GM18498 (cell line): ENCODE results near the gene PCDHB4.
"Not testable (repeated sequence)": the region's sequence is repeated elsewhere in the genome, so short reads cannot be mapped to it uniquely, and the experiment has no call there.

ENCODE experiments used
- ATAC-seq: cut with Tn5 transposase; IDR thresholded peaks from one replicate; pipeline ENCODE4 v1.9.1; 2021; ENCODE audit warnings: mild to moderate bottlenecking, moderate library complexity; ENCODE audit not compliant: unreplicated experiment

PCDHB4 gene

DNA sequence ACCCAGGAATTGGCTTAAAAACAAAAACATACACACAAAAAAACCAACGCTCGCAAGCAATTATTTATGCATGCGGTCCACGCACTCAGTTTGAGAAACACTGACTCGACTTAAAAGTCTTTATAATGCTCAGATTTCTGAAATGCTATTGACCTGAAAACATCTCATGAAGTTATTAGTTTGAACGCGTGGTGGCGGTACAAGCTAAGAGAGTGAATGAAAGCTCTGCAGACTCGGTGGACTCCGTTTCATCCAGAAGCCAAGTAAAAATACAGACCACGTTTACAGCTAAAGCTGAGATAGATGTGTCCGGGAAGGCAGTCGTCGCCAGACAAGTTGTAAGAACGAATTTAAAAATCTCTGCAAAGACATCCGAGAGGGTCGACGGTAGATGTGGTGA, 28.2 kb downstream of the PCDHB4 start, which contains the start of gene PCDHB6:
TSS of gene PCDHB6 (plus strand) at position 246 of the 400 bp plus-strand sequence. CDS start 201 bp downstream, outside the sequence.
- ATAC-seq = no peak

DNA sequence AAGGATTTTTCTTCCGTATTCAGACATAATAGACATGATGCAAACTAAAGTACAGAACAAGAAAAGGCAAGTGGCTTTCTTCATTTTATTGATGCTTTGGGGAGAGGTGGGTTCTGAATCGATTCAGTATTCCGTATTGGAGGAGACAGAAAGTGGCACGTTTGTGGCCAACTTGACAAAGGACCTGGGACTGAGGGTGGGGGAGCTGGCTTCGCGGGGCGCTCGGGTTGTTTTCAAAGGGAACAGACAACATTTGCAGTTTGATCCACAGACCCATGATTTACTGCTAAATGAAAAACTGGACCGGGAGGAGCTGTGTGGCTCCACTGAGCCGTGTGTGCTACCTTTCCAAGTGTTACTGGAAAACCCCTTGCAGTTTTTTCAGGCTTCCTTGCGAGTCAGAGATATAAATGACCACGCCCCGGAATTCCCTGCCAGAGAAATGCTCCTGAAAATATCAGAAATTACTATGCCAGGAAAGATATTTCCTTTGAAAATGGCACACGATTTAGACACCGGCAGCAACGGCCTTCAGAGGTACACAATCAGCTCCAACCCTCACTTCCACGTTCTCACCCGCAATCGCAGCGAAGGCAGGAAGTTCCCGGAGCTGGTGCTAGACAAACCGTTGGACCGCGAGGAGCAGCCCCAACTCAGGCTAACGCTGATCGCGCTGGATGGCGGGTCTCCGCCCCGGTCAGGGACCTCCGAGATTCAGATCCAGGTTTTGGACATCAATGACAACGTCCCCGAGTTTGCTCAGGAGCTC, 28.8 kb downstream of the PCDHB4 start:
- ATAC-seq = no peak

DNA sequence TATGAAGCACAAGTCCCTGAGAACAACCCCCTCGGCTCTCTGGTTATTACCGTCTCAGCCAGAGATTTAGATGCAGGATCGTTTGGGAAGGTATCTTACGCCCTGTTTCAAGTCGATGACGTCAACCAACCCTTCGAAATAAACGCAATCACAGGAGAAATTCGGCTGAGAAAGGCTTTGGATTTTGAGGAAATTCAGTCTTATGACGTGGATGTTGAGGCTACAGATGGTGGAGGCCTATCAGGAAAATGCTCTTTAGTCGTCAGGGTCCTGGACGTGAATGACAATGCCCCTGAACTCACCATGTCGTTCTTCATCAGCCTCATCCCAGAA, 29.3 kb downstream of the PCDHB4 start:
- ATAC-seq = no peak

DNA sequence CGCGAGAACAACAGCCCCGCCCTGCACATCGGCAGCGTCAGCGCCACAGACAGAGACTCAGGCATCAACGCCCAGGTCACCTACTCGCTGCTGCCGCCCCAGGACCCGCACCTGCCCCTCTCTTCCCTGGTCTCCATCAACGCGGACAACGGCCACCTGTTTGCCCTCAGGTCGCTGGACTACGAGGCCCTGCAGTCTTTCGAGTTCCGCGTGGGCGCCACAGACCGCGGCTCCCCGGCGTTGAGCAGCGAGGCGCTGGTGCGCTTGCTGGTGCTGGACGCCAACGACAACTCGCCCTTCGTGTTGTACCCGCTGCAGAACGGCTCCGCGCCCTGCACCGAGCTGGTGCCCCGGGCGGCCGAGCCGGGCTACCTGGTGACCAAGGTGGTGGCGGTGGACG, 30.0 kb downstream of the PCDHB4 start:
- ATAC-seq = not testable (repeated sequence)

DNA sequence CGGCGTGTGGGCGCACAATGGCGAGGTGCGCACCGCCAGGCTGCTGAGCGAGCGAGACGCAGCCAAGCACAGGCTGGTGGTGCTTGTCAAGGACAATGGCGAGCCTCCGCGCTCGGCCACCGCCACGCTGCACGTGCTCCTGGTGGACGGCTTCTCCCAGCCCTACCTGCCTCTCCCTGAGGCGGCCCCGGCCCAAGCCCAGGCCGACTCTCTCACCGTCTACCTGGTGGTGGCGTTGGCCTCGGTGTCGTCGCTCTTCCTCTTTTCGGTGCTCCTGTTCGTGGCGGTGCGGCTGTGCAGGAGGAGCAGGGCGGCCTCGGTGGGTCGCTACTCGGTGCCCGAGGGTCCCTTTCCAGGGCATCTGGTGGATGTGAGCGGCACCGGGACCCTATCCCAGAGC, 30.5 kb downstream of the PCDHB4 start:
- not testable (repeated sequence) for ATAC-seq

DNA sequence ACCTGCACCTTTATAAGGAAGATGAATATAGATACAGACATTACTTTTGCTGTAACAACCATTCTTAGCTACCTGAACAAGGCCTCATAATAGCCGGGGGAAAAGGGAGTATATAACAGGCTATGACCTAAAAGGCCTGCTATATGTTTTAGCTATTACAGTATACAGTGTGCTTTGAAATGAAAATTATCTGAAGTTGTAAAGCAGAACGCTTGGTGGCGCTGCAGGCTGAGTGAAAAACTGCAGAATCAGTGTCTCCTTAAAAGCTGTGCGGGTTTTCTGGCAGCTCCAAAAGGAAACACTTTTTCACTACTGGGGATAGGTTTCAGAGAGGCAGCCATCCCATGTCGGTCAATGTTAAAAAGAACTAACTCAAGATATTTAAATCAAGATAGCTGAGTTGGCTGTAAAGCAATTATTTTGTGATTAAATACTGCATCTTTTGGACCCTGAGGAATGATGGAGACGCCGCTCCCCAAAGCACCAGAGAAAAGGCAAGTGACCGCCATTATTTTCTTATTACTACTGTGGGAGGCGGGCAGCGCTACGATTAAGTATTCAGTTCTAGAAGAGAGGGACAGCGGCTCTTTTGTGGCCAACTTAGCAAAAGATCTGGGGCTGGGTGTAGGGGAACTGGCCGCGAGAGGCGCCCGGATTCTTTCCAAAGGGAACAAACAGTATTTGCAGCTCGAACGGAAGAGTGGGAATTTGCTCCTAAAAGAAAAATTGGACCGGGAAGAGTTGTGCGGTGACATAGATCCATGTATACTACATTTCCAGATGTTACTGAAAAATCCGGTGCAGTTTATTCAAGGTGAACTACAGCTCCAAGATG, 34.1 kb downstream of the PCDHB4 start:
- ATAC-seq = no peak

DNA sequence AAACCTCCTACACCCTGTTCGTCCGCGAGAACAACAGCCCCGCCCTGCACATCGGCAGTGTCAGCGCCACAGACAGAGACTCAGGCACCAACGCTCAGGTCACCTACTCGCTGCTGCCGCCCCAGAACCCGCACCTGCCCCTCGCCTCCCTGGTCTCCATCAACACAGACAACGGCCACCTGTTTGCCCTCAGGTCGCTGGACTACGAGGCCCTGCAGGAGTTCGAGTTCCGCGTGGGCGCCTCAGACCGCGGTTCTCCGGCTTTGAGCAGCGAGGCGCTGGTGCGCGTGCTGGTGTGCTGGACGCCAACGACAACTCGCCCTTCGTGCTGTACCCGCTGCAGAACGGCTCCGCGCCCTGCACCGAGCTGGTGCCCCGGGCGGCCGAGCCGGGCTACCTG, 35.7 kb downstream of the PCDHB4 start:
- ATAC-seq = not testable (repeated sequence)

DNA sequence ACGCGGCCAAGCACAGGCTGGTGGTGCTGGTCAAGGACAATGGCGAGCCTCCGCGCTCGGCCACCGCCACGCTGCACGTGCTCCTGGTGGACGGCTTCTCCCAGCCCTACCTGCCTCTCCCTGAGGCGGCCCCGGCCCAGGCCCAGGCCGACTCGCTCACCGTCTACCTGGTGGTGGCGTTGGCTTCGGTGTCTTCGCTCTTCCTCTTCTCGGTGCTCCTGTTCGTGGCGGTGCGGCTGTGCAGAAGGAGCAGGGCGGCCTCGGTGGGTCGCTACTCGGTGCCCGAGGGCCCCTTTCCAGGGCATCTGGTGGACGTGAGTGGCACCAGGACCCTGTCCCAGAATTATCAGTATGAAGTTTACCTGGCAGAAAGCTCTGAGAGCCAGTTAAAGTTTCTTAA, 36.3 kb downstream of the PCDHB4 start:
- ATAC-seq = not testable (repeated sequence)

DNA sequence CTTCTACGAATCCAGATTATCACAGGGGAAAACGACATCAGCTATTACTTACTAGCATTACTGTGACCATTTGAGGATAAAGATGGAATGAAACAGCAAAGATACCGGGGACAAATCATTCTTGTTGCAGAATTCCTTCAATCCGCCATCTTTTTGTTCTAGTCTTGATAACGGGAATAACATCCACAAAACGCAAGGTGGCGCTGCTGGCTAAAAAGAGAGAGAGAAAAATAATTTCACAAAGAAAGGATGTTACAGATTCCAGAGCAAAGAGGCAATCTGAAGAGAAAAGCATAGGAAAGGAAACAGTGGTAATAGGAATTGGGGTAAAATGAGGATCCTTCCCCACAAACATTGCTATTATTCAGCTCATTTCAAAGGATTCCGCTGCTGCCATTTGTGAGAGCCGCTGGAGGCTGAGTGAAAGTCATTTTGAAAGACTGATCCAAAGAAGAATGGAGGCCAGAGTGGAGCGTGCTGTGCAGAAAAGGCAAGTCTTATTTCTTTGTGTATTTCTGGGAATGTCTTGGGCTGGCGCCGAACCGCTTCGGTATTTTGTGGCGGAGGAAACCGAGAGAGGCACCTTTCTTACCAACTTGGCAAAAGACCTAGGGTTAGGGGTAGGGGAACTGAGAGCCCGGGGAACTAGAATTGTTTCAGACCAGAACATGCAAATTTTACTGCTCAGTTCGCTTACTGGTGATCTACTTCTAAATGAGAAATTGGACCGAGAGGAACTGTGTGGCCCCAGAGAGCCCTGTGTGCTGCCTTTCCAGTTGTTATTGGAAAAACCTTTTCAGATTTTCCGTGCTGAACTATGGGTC, 51.0 kb downstream of the PCDHB4 start, which contains the start of gene PCDHB7:
TSS of gene PCDHB7 (plus strand) at position 264 of the 824 bp plus-strand sequence. CDS start at position 456, 192 bp downstream.
- ATAC-seq = no peak

DNA sequence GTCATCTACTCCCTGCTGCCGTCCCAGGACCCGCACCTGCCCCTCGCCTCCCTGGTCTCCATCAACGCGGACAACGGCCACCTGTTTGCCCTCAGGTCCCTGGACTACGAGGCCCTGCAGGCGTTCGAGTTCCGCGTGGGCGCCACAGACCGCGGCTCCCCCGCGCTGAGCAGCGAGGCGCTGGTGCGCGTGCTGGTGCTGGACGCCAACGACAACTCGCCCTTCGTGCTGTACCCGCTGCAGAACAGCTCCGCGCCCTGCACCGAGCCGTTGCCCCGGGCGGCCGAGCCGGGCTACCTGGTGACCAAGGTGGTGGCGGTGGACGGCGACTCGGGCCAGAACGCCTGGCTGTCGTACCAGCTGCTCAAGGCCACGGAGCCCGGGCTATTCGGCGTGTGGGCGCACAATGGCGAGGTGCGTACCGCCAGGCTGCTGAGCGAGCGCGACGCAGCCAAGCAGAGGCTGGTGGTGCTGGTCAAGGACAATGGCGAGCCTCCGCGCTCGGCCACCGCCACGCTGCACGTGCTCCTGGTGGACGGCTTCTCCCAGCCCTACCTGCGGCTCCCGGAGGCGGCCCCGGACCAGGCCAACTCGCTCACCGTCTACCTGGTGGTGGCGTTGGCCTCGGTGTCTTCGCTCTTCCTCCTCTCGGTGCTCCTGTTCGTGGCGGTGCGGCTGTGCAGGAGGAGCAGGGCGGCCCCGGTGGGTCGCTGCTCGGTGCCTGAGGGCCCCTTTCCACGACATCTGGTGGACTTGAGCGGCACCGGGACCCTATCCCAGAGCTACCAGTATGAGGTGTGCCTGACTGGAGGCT, 52.9 kb downstream of the PCDHB4 start:
- ATAC-seq = not testable (repeated sequence)
